22Rv1 (cell line): ENCODE data around the gene HTT.

ENCODE experiments used
- H3K27ac ChIP-seq: fragments of 450-650 bp; 2 replicates; pipeline ENCODE4 v1.5.1; 2017
- ZFX ChIP-seq: fragments of 450-650 bp; IDR thresholded peaks from 2 replicates; pipeline ENCODE4 v1.6.1; 2017; ENCODE audit warnings: antibody characterized with exemption, borderline replicate concordance
- TF ChIP-seq, protein P1 (sequence below): fragments of 450-650 bp; IDR thresholded peaks from 2 replicates; pipeline ENCODE4 v1.5.1; 2017; ENCODE audit warnings: mild to moderate bottlenecking

Gene HTT

DNA sequence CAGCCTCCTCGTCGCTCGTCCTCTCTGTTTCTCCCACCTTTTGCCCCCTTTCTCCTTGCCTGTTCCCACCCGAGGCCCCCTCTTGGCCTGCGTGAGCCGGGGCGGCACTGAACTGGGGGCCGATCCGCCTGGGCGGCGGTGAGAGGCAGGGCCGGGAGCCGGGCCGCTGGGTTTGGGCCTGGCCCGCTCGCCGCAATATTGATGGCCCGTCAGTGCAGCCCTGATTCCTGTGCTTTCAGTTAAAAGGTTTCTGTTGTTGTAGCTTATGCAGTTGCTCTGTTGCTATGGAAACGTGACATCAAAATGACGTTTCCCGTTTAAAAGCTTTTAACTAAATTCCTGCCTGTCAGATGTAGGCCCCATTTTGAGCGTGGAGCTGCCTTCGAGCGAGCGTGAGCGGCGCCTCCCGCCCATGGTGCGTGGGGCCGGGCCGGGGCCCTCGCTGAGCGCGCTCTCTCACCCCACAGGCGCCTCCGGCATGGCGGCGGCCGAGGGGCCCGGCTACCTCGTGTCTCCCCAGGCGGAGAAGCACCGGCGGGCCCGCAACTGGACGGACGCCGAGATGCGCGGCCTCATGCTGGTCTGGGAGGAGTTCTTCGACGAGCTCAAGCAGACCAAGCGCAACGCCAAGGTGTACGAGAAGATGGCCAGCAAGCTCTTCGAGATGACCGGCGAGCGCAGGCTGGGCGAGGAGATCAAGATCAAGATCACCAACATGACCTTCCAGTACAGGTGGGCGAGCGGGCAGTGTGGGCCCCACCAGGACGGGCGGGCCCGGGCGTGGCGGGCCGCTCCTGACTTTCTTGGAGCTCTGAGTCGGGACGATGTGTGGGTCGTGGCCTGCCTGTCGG is 174.6 kb downstream of the HTT start, which contains the start of gene MSANTD1:
TSS of gene MSANTD1 (plus strand) at position 349 of the 851 bp plus-strand sequence. CDS start at position 413, 64 bp downstream.
- H3K27ac ChIP-seq, result no peak within 1 kb of the TSS
- TF ChIP-seq, protein P1, sequence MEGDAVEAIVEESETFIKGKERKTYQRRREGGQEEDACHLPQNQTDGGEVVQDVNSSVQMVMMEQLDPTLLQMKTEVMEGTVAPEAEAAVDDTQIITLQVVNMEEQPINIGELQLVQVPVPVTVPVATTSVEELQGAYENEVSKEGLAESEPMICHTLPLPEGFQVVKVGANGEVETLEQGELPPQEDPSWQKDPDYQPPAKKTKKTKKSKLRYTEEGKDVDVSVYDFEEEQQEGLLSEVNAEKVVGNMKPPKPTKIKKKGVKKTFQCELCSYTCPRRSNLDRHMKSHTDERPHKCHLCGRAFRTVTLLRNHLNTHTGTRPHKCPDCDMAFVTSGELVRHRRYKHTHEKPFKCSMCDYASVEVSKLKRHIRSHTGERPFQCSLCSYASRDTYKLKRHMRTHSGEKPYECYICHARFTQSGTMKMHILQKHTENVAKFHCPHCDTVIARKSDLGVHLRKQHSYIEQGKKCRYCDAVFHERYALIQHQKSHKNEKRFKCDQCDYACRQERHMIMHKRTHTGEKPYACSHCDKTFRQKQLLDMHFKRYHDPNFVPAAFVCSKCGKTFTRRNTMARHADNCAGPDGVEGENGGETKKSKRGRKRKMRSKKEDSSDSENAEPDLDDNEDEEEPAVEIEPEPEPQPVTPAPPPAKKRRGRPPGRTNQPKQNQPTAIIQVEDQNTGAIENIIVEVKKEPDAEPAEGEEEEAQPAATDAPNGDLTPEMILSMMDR, result no peak
- TF ChIP-seq ZFX, result no peak

DNA sequence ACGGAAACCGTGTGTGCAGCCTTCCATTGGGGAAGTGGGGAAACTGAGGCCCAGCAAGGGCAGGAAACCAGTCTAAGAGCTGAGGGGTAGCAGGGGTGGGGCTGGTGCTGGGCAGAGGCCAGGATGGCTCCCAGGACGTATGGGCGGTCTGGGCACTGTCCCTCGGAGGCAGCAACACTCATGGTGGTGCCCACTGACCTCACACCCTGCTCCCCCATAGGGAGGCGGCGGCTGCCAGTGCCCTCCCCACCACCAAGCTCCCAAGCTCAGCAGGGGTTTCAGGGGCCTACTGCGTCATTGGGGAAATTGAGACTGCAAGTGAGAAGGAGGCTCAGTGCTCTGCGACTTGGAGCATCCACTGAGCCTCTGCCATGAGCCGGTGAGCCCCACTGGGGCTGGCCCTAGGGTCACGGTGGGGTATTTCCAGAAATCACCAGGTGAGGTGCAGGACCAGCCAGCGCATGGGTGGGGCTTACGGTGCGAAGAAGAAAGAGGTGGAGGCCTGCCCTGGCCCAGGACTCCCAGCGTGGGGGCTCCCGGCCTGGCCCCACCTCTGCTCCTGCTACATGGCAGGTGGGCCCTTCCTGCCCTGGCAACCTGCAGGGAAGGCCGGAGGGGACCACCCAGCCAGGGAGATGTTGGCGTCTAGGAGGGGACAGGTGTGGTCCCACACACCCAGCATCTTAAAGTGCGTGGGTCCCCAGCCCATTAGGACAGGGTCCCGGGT is 175.4 kb downstream of the HTT start:
- no peak for TF ChIP-seq ZFX
- TF ChIP-seq, protein P1, result no peak

DNA sequence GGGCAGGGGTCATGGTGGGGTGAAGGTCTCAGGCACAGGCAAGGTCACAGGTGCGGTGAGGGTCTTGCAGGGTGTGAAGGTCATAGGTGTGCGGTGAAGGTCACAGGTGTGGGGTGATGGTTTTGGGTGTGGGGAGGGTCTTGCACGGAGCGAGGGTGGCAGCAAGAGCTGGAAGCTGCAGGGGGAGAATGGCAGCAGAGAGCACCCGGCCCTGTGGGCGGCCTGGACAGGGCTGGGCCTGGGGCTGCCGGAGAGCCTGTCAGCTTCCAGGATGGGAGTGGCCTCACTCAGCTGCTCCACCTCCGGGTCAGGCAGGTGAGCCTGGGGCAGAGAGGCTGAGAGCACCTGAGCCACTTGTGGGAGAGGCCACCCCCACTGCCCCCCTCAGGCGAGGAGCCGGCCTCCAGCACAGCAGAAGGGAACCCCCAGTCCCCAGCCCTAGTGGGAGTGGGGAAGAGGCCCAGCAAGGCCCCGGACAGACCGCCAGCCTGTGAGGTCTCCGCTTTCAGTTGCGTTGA is 176.0 kb downstream of the HTT start:
- no peak overlapping the region for H3K27ac ChIP-seq
- TF ChIP-seq ZFX, result no peak
- TF ChIP-seq, protein P1, result no peak; the same call in none of the 2 replicates

More for the DNA sequence above, 175.4 kb downstream of the HTT start:
- no peak overlapping the region for H3K27ac ChIP-seq

DNA sequence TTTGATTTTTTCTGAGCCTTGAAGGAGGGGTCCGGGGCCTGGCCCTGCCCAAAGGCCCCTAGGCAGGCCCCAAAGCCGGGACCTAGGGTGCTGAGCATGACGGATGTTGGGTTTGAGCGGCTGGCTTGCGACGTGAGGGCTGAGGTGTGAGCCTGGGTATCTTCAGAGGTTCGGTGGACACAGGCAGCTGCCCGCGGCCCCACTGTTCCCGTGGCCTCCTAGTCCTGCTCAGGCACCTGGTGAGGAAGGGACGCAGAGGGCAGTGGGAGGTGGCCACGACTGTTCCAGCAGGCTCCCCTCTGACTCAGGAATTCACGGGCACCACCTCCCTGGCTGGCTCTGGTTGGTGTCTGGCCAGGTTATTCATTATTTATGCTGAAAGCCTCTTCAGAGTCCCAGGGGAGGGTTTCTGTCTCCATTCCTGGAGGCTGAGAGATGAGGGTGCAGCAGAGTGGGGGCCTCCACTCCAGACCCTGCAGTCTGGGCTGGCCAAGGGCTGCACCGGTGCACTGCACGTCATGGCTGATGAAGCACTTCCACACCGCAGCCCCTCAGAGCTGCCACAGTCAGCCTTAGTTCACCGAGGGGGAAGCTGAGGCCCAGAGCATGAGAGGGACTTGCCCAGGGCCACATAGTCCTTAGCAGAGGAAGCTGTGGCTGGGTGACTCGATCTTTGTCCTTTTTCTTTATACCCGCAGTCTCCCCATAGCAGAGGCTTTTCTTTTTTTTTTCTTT is 176.6 kb downstream of the HTT start:
- no peak overlapping the region for H3K27ac ChIP-seq
- TF ChIP-seq ZFX, result no peak
- TF ChIP-seq, protein P1, result no peak

DNA sequence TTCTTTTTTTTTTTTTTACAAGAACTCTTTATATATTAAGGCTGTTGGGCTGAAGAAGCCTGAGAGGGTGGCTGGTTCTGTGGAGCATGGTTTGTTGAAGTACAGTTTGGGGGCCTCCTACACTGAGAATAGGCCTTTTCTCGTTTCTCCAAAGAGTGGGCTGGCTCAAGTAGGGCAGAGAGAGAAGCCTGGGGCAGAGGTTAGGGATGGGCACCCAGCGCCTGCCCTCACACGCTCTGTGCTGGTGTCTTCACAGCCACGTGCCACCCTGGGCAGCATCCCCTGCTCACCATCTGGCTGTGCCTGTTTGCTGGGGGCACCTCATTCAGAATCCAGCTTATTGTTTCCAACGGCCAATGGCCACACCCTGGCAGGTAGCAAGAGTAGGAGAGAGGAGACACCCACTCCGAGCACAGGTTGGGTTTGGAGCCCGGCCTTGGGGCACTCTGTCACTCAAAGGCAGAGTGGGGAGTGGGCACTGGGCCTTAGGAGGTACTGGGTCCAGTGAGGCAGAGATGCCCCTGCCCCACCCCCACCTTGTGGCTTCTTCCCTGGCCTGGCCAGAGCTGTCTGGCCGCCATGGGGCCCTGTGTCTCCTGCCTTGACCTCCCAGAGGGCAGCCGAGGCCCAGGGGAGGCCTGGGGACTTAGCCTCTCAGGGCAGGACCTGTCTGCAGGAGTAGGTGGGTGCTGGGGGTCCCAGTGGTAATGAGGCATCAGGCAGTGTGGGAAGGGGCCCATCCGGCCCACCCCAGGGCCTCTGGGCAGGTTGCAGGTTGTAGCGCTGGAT is 177.4 kb downstream of the HTT start:
- H3K27ac ChIP-seq, result no peak overlapping the region
- TF ChIP-seq, protein P1, result no peak
- TF ChIP-seq ZFX, result no peak

DNA sequence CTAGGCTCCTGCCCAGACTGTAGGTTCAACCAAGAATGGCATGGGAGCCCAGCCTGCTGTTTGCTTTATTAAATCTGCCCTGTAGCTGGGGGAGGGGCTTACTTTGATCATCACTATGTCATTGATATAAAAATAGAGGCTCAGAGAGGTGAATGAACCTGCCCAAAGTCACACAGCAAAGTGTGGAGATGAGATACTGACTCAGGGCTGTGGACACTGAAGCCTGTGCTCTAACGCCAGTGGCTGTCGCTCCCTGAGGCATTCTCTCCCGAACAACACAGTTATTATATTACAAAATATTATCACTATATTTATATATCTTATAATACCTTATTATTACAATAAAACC is 178.0 kb downstream of the HTT start:
- TF ChIP-seq, protein P1, result no peak
- no peak for TF ChIP-seq ZFX
- no peak overlapping the region for H3K27ac ChIP-seq
